Measurements from ENCODE around the gene DENR. TPM values are rescaled to one million over a fixed set of nuclear protein-coding genes. Genes with fewer than 3 reads are reported as not detected.
"Not testable (repeated sequence)": the region's sequence is repeated elsewhere in the genome, so short reads cannot be mapped to it uniquely, and the experiment has no call there.

DENR gene
- total RNA-seq, 5 donors from 2014 or later (not counting 1 experiment from before 2014, with no cell fraction given): 36.6 to 50.6 (median 44.7) TPM

- ATAC-seq (replicated peaks in 1 of 4); H3K27me3 ChIP-seq (replicated peaks in 1 of 2; ENCODE audit: control insufficient read depth in 2 of 2, extremely low read depth in 1 of 2, insufficient read depth in 2 of 2, low read length in 1 of 2); CTCF ChIA-PET; H3K36me3 ChIP-seq (ENCODE audit: control insufficient read depth in 2 of 2, extremely low read depth in 1 of 2, insufficient read depth in 1 of 2, low read length in 1 of 2); H3K9me3 Mint-ChIP-seq; H3K27ac ChIP-seq (ENCODE audit: low read length); H3K27ac Mint-ChIP-seq; H3K4me1 Mint-ChIP-seq; H3K27me3 Mint-ChIP-seq; H3K9me3 ChIP-seq; H3K4me3 Mint-ChIP-seq; POLR2A ChIA-PET; DNase-seq; H3K36me3 Mint-ChIP-seq; H3K4me3 ChIP-seq (ENCODE audit: control insufficient read depth in 1 of 2, extremely low read depth in 1 of 2, low read length in 1 of 2); H3K4me1 ChIP-seq (ENCODE audit: control insufficient read depth in 1 of 2, extremely low read depth in 1 of 2, insufficient read depth in 2 of 2, low read length in 2 of 2): not testable (repeated sequence)
- no CpG with 5 or more reads among the region's 10 CpGs for WGBS (ENCODE audit: insufficient coverage)
Measured at GRCh38 chr12:122713491-122714188, 39.0 kb upstream of the DENR start.

GRCh38 chr12:122715211-122715610, 37.4 kb upstream of the DENR start:
- H3K4me3 Mint-ChIP-seq; H3K27me3 Mint-ChIP-seq; H3K36me3 Mint-ChIP-seq; POLR2A ChIA-PET; ATAC-seq (replicated peaks in 1 of 4); CTCF ChIA-PET; H3K9me3 ChIP-seq; H3K9me3 Mint-ChIP-seq; H3K27me3 ChIP-seq (replicated peaks in 1 of 2; ENCODE audit: control insufficient read depth in 2 of 2, extremely low read depth in 1 of 2, insufficient read depth in 2 of 2, low read length in 1 of 2); H3K4me1 Mint-ChIP-seq; H3K27ac Mint-ChIP-seq; H3K27ac ChIP-seq (ENCODE audit: low read length); H3K4me3 ChIP-seq (ENCODE audit: control insufficient read depth in 1 of 2, extremely low read depth in 1 of 2, low read length in 1 of 2); DNase-seq; H3K36me3 ChIP-seq (ENCODE audit: control insufficient read depth in 2 of 2, extremely low read depth in 1 of 2, insufficient read depth in 1 of 2, low read length in 1 of 2); H3K4me1 ChIP-seq (ENCODE audit: control insufficient read depth in 1 of 2, extremely low read depth in 1 of 2, insufficient read depth in 2 of 2, low read length in 2 of 2): not testable (repeated sequence)
- WGBS (ENCODE audit: insufficient coverage): 75% methylated on average over 4 of the region's 6 CpGs

- DNase-seq: peak in 1 of 35 experiments; percentile 26
- H3K4me1 ChIP-seq (ENCODE audit: control insufficient read depth in 1 of 2, extremely low read depth in 1 of 2, insufficient read depth in 2 of 2, low read length in 2 of 2); H3K4me1 Mint-ChIP-seq; H3K27me3 ChIP-seq (replicated peaks in 1 of 2; ENCODE audit: control insufficient read depth in 2 of 2, extremely low read depth in 1 of 2, insufficient read depth in 2 of 2, low read length in 1 of 2); H3K36me3 ChIP-seq (ENCODE audit: control insufficient read depth in 2 of 2, extremely low read depth in 1 of 2, insufficient read depth in 1 of 2, low read length in 1 of 2); H3K4me3 ChIP-seq (ENCODE audit: control insufficient read depth in 1 of 2, extremely low read depth in 1 of 2, low read length in 1 of 2); H3K4me3 Mint-ChIP-seq; H3K27ac Mint-ChIP-seq; ATAC-seq (replicated peaks in 1 of 4); H3K36me3 Mint-ChIP-seq; H3K27ac ChIP-seq (ENCODE audit: low read length); H3K9me3 ChIP-seq; H3K9me3 Mint-ChIP-seq; CTCF ChIA-PET; H3K27me3 Mint-ChIP-seq; POLR2A ChIA-PET: not testable (repeated sequence)
- 97% methylated on average over 6 of the region's 10 CpGs for WGBS (ENCODE audit: insufficient coverage)
Measured at GRCh38 chr12:122716658-122717057, 36.0 kb upstream of the DENR start, which contains the start of gene HCAR3. HCAR3 (minus strand) TSS chr12:122716811; CDS start chr12:122716737, 74 bp downstream.

GRCh38 chr12:122721057-122721545, 31.5 kb upstream of the DENR start:
- Histone ChIP-seq H3K27me3 (replicated peaks in 1 of 2; ENCODE audit: control insufficient read depth in 2 of 2, extremely low read depth in 1 of 2, insufficient read depth in 2 of 2, low read length in 1 of 2) (peaks cover 0 to 2% of the 10 kb centered on the region in 2 experiments), H3K27ac (ENCODE audit: low read length) (no peak overlapping the region), H3K4me3 (ENCODE audit: control insufficient read depth in 1 of 2, extremely low read depth in 1 of 2, low read length in 1 of 2) (no peak overlapping the region), H3K9me3 (no peaks in the 10 kb centered on the region), H3K4me1 (ENCODE audit: control insufficient read depth in 1 of 2, extremely low read depth in 1 of 2, insufficient read depth in 2 of 2, low read length in 2 of 2) (no peaks in the 10 kb centered on the region), H3K36me3 (ENCODE audit: control insufficient read depth in 2 of 2, extremely low read depth in 1 of 2, insufficient read depth in 1 of 2, low read length in 1 of 2) (no peaks in the 10 kb centered on the region)
- no peaks in the 10 kb centered on the region for H3K36me3 Mint-ChIP-seq
- no peak overlapping the region for H3K4me3 Mint-ChIP-seq
- ChIA-PET CTCF (no interaction called here), POLR2A (no interaction called here)
- peaks cover 4 to 10% (median 5%) of the 10 kb centered on the region in 3 donors for H3K4me1 Mint-ChIP-seq
- peaks cover 0 to 6% of the 10 kb centered on the region in 2 donors for H3K27me3 Mint-ChIP-seq
- no peaks in the 10 kb centered on the region for H3K9me3 Mint-ChIP-seq
- WGBS (ENCODE audit: insufficient coverage): 70% methylated on average over 2 of the region's 11 CpGs
- DNase-seq: no peak
- ATAC-seq (replicated peaks in 1 of 4): no peak
- no peak overlapping the region for H3K27ac Mint-ChIP-seq

- Mint-ChIP-seq H3K4me1 (peaks cover 7 to 14% (median 10%) of the 10 kb centered on the region in 3 donors), H3K9me3 (no peaks in the 10 kb centered on the region), H3K27ac (no peak overlapping the region), H3K4me3 (no peak overlapping the region), H3K36me3 (no peaks in the 10 kb centered on the region), H3K27me3 (peaks cover 0 to 6% of the 10 kb centered on the region in 2 donors)
- Histone ChIP-seq H3K9me3 (no peaks in the 10 kb centered on the region), H3K4me1 (ENCODE audit: control insufficient read depth in 1 of 2, extremely low read depth in 1 of 2, insufficient read depth in 2 of 2, low read length in 2 of 2) (no peaks in the 10 kb centered on the region), H3K27ac (ENCODE audit: low read length) (no peak overlapping the region), H3K4me3 (ENCODE audit: control insufficient read depth in 1 of 2, extremely low read depth in 1 of 2, low read length in 1 of 2) (no peak overlapping the region), H3K27me3 (replicated peaks in 1 of 2; ENCODE audit: control insufficient read depth in 2 of 2, extremely low read depth in 1 of 2, insufficient read depth in 2 of 2, low read length in 1 of 2) (peaks cover 0 to 2% of the 10 kb centered on the region in 2 experiments), H3K36me3 (ENCODE audit: control insufficient read depth in 2 of 2, extremely low read depth in 1 of 2, insufficient read depth in 1 of 2, low read length in 1 of 2) (no peaks in the 10 kb centered on the region)
- ChIA-PET POLR2A (no interaction called here), CTCF (interaction anchor here in 1 of 2 donors (0.6 kb wide), 1 partner anchor 1224 kb away, joined by 3 read pairs; no protein-coding TSS in a partner anchor)
- WGBS (ENCODE audit: insufficient coverage): no CpG with 5 or more reads among the region's 1 CpG
- ATAC-seq (replicated peaks in 1 of 4): no peak
- no peak for DNase-seq
Measured at GRCh38 chr12:122722387-122722786, 30.2 kb upstream of the DENR start.

- no peak for ATAC-seq (replicated peaks in 1 of 4)
- no peak for DNase-seq
- no peaks in the 10 kb centered on the region for H3K36me3 Mint-ChIP-seq
- Histone ChIP-seq H3K36me3 (ENCODE audit: control insufficient read depth in 2 of 2, extremely low read depth in 1 of 2, insufficient read depth in 1 of 2, low read length in 1 of 2) (no peaks in the 10 kb centered on the region), H3K27me3 (replicated peaks in 1 of 2; ENCODE audit: control insufficient read depth in 2 of 2, extremely low read depth in 1 of 2, insufficient read depth in 2 of 2, low read length in 1 of 2) (peaks cover 0 to 8% of the 10 kb centered on the region in 2 experiments), H3K4me1 (ENCODE audit: control insufficient read depth in 1 of 2, extremely low read depth in 1 of 2, insufficient read depth in 2 of 2, low read length in 2 of 2) (peaks cover 0 to 1% of the 10 kb centered on the region in 2 experiments), H3K9me3 (no peaks in the 10 kb centered on the region), H3K4me3 (ENCODE audit: control insufficient read depth in 1 of 2, extremely low read depth in 1 of 2, low read length in 1 of 2) (no peak overlapping the region), H3K27ac (ENCODE audit: low read length) (no peak overlapping the region)
- H3K9me3 Mint-ChIP-seq: no peaks in the 10 kb centered on the region
- peaks cover 14% of the 10 kb centered on the region in 3 donors for H3K4me1 Mint-ChIP-seq
- WGBS (ENCODE audit: insufficient coverage): 94% methylated on average over 9 of the region's 12 CpGs
- no peak overlapping the region for H3K4me3 Mint-ChIP-seq
- ChIA-PET POLR2A (no interaction called here), CTCF (no interaction called here)
- H3K27ac Mint-ChIP-seq: no peak overlapping the region
- peaks cover 0 to 13% of the 10 kb centered on the region in 2 donors for H3K27me3 Mint-ChIP-seq
Measured at GRCh38 chr12:122724641-122725243, 27.9 kb upstream of the DENR start.

Data from T-cell (primary cell).